ENCODE measurements around the gene CNGB1. TPM values are rescaled to one million over a fixed set of nuclear protein-coding genes. Genes with fewer than 3 reads are reported as not detected.
A peak's percentile ranks its signal among the peaks of the same experiment; 100 is the strongest.

CNGB1 gene
- total and polyA plus RNA-seq, 12 donors, result not detected

DNA sequence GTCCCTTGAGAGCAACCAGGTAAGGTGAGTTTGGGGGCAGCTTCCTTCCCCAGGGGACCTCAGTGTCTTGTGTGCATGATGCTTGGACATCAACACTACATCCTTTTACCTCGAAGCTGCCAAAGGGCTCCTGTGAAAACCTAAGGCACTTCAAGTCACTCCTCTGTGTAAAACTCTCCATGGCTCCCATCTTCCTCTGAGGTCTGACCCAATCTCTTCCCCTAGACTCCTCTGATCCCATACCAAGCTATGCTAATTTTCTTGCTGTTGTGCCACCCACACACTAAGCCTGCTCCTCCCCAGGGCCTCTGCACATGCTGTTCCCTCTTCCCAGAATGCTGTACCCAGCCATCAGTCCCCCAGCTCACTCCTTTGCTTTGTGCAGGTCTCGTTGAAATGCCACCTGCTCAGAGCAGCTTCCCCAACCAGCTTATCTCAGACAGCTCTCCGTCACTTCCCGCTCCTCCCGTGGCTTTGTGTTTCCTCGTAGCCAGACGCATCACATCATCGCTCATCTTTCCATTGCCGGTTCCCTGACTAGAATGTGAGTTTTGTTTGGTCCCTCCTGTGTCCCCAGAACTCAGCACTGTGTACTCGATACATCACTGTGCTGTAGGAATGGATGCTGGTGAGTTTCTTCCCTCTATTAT lies 78.4 kb downstream of the CNGB1 start:
- Histone ChIP-seq H3K36me3 (no peaks in the 10 kb centered on the region), H3K4me3 (peak overlapping the region in 1 of 10 donors; percentile 38), H3K27me3 (peaks cover 0 to 5% (median 0%) of the 10 kb centered on the region in 7 donors), H3K27ac (peak overlapping the region in 1 of 10 donors; percentile 90), H3K9me3 (no peaks in the 10 kb centered on the region), H3K4me1 (peaks cover 0 to 69% (median 0%) of the 10 kb centered on the region in 9 donors)
- no peak for DNase-seq
- TF ChIP-seq, protein P1, sequence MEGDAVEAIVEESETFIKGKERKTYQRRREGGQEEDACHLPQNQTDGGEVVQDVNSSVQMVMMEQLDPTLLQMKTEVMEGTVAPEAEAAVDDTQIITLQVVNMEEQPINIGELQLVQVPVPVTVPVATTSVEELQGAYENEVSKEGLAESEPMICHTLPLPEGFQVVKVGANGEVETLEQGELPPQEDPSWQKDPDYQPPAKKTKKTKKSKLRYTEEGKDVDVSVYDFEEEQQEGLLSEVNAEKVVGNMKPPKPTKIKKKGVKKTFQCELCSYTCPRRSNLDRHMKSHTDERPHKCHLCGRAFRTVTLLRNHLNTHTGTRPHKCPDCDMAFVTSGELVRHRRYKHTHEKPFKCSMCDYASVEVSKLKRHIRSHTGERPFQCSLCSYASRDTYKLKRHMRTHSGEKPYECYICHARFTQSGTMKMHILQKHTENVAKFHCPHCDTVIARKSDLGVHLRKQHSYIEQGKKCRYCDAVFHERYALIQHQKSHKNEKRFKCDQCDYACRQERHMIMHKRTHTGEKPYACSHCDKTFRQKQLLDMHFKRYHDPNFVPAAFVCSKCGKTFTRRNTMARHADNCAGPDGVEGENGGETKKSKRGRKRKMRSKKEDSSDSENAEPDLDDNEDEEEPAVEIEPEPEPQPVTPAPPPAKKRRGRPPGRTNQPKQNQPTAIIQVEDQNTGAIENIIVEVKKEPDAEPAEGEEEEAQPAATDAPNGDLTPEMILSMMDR (IDR thresholded peaks at IDR 0.05), result no peak
- intact Hi-C loops (cut with DNase I), result loop anchor here in 2 of 10 donors (10.0 kb wide), 1 partner anchor 232 kb away; the partner anchor contains the start of gene CFAP20 (in 2 of the 2)
- 32 to 38% methylated on average over 10 of the region's 10 CpGs for WGBS, 2 donors
- peak in 6 of 8 donors; percentile 12 to 32 (median 24) for ATAC-seq

DNA sequence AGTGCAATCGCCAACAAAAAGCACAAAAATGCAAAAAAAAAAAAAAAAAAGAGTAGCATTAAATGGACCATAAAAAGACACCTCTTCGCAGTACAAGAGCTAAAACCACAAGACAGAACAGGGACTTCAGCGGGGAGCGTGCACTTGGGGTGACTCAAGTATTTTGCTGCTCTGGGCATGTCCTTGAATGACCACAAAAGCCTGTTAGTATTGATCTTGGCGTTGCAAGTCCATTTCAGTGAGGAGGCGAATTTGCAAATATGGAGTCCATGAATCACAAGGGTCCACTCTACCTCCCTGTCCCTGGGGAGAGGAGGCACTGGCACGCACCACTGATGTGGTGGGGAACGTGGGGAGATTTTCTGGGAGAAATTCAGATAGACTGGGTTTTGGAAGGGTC lies 78.9 kb downstream of the CNGB1 start:
- H3K9me3 ChIP-seq, result no peaks in the 10 kb centered on the region
- intact Hi-C loops (cut with DNase I), result loop anchor here in 2 of 10 donors (10.0 kb wide), 1 partner anchor 233 kb away; the partner anchor contains the start of gene CFAP20 (in 2 of the 2)

DNA sequence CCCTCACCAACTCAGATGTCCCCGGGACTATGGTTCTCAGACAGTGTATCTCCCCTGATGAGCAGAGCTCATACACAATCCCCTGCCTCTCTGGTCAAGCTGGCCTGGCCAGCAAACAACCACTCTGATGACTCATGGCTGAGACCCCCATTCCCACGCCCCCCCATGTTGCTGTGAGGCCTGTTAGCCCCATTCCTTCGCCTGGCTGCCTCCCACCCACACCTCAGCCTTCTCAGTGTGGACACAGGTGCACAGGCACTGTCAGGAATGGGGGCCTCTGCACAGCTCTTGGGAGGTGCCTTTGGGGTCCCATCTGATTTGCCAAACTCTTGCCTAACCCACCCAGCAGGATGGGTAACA lies 80.2 kb downstream of the CNGB1 start:
- ATAC-seq (peak in 2 of 8 donors; percentile 5 to 9), DNase-seq (no peak)
- Histone ChIP-seq H3K4me1 (peaks cover 0 to 65% (median 0%) of the 10 kb centered on the region in 9 donors), H3K36me3 (no peaks in the 10 kb centered on the region), H3K9me3 (no peaks in the 10 kb centered on the region), H3K27me3 (peaks cover 0 to 15% (median 0%) of the 10 kb centered on the region in 7 donors), H3K27ac (peak overlapping the region in 1 of 10 donors; percentile 90), H3K4me3 (no peak overlapping the region)
- WGBS, 2 donors, result 84 to 91% methylated on average over 3 of the region's 3 CpGs
- intact Hi-C loops (cut with DNase I), result loop anchor here in 2 of 10 donors (10.0 kb wide), 1 partner anchor 234 kb away; the partner anchor contains the start of gene CFAP20 (in 2 of the 2)
- TF ChIP-seq, protein P1 (IDR thresholded peaks at IDR 0.05), result no peak

More for the DNA sequence above, 78.9 kb downstream of the CNGB1 start:
- WGBS, 2 donors, result 85 to 87% methylated on average over 8 of the region's 8 CpGs
- no peaks in the 10 kb centered on the region for H3K36me3 ChIP-seq
- TF ChIP-seq, protein P1 (IDR thresholded peaks at IDR 0.05), result no peak
- DNase-seq (no peak), ATAC-seq (no peak)
- H3K27ac ChIP-seq, result peak overlapping the region in 1 of 10 donors; percentile 90
- peaks cover 0 to 10% (median 0%) of the 10 kb centered on the region in 7 donors for H3K27me3 ChIP-seq
- peak overlapping the region in 1 of 10 donors; percentile 38 for H3K4me3 ChIP-seq
- peaks cover 0 to 69% (median 0%) of the 10 kb centered on the region in 9 donors for H3K4me1 ChIP-seq

DNA sequence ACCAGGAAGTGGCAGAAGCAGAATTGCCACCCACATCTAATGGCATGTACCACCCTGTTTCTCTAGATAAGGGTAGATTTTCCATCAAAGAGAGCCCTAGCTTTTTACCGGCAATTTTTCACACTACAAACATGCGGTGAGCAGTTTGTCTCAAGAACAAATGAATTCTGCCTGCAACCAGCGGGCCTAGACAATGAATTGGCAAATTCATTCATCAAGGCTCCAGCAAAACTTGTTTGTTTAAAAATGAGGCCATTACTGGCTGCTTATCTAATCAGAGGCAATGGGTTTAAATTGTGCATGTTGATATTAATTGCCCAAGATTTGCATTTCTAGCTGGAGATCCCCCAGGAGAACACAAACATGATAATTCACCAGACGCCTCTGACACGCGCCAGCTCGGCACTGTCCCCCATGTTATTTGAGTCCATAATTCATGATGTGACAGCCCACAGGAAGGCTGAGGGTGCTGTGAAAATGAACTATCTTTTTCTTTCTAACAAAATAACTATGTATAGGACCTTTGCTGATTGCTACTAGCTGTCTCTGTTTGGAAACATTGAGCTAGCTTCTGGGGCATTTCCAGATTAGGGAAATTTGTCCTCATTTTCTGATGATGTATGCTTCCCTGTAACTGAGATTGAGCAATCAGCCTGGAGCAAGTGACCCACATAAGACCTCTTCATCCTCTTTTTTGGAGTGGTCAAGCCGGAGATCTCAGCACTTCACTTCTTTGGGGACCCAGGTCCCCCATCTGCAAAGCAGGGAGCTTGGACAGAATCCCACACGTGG lies 80.8 kb downstream of the CNGB1 start:
- 66 to 74% methylated on average over 9 of the region's 9 CpGs for WGBS, 2 donors
- intact Hi-C loops (cut with DNase I), result loop anchor here in 2 of 10 donors (10.0 kb wide), 1 partner anchor 235 kb away; the partner anchor contains the start of gene CFAP20 (in 2 of the 2)

More for the DNA sequence above, 80.8 kb downstream of the CNGB1 start:
- no peaks in the 10 kb centered on the region for H3K9me3 ChIP-seq
- DNase-seq (no peak), ATAC-seq (peak in 7 of 8 donors; percentile 37 to 77 (median 61))
- TF ChIP-seq, protein P1 (IDR thresholded peaks at IDR 0.05), result no peak
- H3K36me3 ChIP-seq, result no peaks in the 10 kb centered on the region
- peaks cover 0 to 16% (median under 1%) of the 10 kb centered on the region in 7 donors for H3K27me3 ChIP-seq
- H3K4me1 ChIP-seq, result peaks cover 0 to 59% (median 0%) of the 10 kb centered on the region in 9 donors
- peak overlapping the region in 2 of 10 donors; percentile 4 to 90 for H3K27ac ChIP-seq
- no peak overlapping the region for H3K4me3 ChIP-seq

Measured in heart right ventricle (tissue), 16 donors.